LNCAP (cell line): Measurements from ENCODE around the gene SDC4.

ENCODE experiments used
- TF ChIP-seq, protein P1 (sequence below): fragments of 450-650 bp; IDR thresholded peaks from 2 replicates; pipeline ENCODE4 v1.5.1; 2017; ENCODE audit warnings: mild to moderate bottlenecking

SDC4 gene

DNA sequence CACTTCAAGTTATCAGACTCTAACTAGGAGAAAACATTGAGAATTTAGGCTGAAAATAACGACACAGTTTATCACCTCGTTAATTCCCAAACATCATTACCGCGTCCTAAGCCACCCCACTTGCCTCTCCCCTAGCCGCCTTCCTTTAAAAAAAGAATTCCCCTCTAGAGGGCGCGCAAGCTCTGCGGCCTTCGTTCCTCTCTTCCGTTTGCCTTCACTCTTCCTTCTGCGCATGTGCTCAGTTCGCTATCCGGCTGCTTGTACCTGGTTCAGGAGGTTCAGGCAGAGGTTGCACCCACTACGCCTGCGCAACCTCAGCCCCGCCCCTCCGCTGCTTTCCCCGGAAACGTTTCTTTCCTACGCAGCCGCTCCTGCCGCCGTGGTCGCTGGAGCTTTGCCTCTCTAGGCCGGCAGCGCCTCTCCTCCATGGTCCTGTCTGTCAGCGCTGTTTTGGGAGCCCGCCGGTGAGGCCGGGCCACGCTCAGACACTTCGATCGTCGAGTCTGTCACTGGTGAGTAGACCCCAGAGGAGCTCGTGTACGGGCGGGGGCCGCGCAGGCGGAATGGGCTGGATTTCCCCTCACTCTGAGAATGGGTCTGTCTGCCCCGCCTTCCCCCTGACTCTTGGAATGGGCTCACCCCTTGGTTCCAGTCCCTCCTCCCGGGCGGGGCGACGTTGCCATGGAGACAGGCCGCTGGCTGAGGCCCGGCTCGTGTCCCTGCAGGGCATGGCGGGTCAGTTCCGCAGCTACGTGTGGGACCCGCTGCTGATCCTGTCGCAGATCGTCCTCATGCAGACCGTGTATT lies 14.8 kb upstream of the SDC4 start, which contains the start of gene SYS1:
Gene SYS1, plus strand, starts transcription at position 353 of the 807 bp plus-strand sequence. Its CDS starts 376 bp downstream, at position 729.
- TF ChIP-seq, protein P1, sequence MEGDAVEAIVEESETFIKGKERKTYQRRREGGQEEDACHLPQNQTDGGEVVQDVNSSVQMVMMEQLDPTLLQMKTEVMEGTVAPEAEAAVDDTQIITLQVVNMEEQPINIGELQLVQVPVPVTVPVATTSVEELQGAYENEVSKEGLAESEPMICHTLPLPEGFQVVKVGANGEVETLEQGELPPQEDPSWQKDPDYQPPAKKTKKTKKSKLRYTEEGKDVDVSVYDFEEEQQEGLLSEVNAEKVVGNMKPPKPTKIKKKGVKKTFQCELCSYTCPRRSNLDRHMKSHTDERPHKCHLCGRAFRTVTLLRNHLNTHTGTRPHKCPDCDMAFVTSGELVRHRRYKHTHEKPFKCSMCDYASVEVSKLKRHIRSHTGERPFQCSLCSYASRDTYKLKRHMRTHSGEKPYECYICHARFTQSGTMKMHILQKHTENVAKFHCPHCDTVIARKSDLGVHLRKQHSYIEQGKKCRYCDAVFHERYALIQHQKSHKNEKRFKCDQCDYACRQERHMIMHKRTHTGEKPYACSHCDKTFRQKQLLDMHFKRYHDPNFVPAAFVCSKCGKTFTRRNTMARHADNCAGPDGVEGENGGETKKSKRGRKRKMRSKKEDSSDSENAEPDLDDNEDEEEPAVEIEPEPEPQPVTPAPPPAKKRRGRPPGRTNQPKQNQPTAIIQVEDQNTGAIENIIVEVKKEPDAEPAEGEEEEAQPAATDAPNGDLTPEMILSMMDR = peak; percentile 90

DNA sequence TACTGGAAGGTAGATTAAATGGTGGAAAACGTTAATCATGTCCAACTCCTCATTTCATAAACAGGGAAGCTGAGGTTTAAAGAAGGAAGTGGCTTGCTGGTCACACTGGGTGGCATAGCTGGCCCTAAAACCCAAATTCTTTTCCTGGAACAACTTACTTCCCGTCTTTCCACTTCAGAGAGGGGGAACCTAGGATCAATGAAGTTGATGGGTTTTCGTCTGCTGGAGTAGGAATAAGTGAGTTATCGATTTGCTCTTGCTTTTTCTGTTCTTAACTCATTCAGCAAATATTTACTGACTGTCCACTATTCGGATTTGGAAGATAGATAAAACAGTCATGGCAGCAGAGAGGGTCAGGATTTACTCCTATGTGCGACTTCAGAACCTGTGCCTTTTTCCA lies 13.6 kb upstream of the SDC4 start:
- TF ChIP-seq, protein P1 = no peak

DNA sequence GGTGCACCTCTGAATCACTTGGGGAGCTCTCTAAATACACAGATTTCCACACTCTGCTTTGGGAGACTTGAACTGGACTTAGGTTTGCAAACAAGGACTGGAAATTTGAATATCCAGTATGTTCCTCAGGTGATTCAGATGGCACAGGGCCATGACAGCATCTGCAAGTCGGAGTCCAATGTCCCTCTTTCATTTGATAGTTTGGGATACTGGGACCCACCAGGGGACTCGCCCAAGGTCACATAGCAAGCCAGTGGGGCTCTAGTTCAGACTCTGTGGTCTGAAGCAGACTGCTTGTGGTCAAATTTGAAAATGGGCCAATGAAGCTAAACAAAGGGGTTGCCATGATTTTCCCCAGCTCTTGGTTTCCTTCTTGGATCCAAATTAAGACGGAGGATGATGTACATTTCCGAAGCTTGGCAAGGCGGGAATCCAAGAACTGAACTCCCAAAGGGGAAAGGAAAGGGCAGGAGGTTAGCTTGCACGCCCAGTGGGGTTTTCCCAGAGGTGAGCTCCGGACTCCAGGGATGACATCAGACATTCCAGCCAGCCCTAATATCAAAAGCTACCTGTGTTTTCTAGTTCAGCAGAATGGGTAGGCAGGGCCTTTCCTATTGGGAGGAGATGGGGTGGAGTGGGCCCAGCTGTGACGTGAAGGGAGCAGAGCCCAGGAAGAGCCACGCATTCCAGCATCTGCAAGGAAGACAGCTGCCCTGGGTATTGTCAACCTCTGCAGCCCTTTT lies 11.4 kb upstream of the SDC4 start:
- TF ChIP-seq, protein P1 = no peak

DNA sequence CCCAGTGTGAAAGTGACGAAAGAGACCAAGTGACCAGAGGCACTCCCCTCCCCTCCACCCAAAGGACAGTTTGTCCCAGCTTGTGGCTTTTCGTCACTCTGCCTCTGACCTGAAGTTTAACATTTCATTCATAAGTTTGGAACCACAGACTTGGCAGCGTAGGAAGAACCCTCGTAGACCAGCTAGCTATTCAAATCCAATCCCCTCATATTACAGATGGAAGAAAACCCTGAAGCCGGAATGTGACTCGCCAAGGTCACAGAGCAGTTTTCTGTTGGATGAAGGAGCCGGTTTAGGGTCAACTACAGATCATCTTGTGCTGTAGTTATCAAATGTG lies 10.8 kb upstream of the SDC4 start:
- TF ChIP-seq, protein P1 = no peak

GRCh38 chr20:45358282-45359068 lies 10.3 kb upstream of the SDC4 start:
- TF ChIP-seq, protein P1 = no peak

- TF ChIP-seq, protein P1 = no peak
Observed at GRCh38 chr20:45355209-45356084, 7.2 kb upstream of the SDC4 start.
